Measurements from ENCODE around the gene MALRD1. TPM values are rescaled to one million over a fixed set of nuclear protein-coding genes. Genes with fewer than 3 reads are reported as not detected.
A peak's percentile ranks its signal among the peaks of the same experiment; 100 is the strongest.

The MALRD1 gene
- total RNA-seq, 1 experiment from 2014 or later: 0.86 TPM

DNA sequence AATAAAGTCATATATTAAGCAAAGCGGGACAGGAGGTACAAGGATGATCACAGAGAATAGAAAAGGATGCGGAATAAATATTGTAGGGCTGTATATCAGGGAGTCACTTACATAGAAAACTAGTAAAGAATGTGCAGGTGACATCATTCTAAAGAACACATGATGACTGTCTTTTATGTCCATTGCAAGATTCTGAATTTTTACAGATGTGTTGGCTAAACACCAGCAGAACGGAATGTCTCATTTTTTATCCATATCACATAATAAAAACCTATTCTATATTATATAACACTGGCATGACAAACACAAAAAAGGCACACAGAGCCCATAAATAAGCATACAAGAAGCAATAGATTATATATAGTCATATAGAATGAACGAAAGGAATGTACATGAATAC lies 448.4 kb downstream of the MALRD1 start:
- H3K9me3 ChIP-seq (ENCODE audit: low read depth, low read length, poor library complexity, severe bottlenecking): no peaks in the 10 kb centered on the region
- H3K4me3 ChIP-seq (ENCODE audit: low read depth, low read length, poor library complexity, severe bottlenecking): no peak overlapping the region
- DNase-seq (ENCODE audit: low spot score): no peak
- H3K27ac ChIP-seq (ENCODE audit: low read depth, low read length, poor library complexity, severe bottlenecking): no peak overlapping the region
- BruUV-seq (replicated peaks): no TSS peak
- peaks cover 23% of the 10 kb centered on the region for H3K4me1 ChIP-seq (ENCODE audit: insufficient read depth, low read length, poor library complexity, severe bottlenecking)
- H3K36me3 ChIP-seq (ENCODE audit: insufficient read depth, low read length, poor library complexity, severe bottlenecking): no peaks in the 10 kb centered on the region
- ChIA-PET CTCF (no interaction called here), POLR2A (ENCODE audit: low non-redundant PET) (no interaction called here)
- intact Hi-C loops (cut with micrococcal nuclease; ENCODE audit: unreplicated experiment): loop anchor here (5.0 kb wide), 1 partner anchor 290 kb away; no protein-coding TSS in a partner anchor
- TF ChIP-seq EZH2 (IDR thresholded peaks at IDR 0.05; ENCODE audit: borderline replicate concordance, low read depth, low read length, poor library complexity, severe bottlenecking): no peak
- TF ChIP-seq, protein P1, sequence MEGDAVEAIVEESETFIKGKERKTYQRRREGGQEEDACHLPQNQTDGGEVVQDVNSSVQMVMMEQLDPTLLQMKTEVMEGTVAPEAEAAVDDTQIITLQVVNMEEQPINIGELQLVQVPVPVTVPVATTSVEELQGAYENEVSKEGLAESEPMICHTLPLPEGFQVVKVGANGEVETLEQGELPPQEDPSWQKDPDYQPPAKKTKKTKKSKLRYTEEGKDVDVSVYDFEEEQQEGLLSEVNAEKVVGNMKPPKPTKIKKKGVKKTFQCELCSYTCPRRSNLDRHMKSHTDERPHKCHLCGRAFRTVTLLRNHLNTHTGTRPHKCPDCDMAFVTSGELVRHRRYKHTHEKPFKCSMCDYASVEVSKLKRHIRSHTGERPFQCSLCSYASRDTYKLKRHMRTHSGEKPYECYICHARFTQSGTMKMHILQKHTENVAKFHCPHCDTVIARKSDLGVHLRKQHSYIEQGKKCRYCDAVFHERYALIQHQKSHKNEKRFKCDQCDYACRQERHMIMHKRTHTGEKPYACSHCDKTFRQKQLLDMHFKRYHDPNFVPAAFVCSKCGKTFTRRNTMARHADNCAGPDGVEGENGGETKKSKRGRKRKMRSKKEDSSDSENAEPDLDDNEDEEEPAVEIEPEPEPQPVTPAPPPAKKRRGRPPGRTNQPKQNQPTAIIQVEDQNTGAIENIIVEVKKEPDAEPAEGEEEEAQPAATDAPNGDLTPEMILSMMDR (conservative IDR thresholded peaks at IDR 0.05; ENCODE audit: low read depth, low read length): no peak
- H3K27me3 ChIP-seq (replicated peaks; ENCODE audit: insufficient read depth, low read depth, low read length, poor library complexity): peaks cover 34% of the 10 kb centered on the region

DNA sequence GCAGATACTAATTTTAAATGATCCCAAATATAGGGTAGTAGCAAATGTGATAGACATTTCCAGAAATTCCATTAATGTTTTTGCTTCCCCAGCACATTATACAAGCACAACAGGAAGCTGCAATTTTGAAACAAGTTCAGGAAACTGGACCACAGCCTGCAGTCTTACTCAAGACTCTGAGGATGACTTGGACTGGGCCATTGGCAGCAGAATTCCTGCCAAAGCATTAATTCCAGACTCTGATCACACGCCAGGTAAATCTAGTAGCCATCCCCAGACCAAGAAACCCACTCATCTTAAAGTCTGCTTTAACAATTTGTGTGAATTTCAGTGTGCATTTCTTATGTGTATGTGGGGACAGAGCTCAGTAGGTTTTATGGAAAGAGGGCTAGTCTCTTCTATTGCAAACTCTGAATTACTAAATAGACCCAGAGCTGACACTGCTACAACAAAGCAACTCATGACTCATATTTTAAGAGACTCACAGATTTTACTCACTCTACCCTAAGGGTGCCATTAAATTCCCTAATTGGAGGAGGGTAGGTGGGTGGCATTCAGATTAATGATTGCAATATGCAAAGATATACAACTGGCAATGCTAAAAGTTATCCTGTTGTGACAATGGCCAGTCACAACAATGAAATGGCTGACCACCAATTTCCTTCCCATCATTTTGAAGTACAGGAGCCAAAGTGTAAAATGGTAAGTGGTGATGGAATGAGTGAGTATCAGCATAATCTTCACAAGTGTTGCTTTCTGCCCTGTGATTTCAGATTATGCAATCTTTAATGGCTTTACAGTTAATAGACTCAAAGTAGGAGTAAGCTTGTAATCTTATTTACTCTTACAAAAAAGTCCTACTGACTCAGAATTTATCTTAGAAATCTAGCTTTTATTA lies 450.0 kb downstream of the MALRD1 start:
- ChIA-PET CTCF (no interaction called here), POLR2A (ENCODE audit: low non-redundant PET) (no interaction called here)
- intact Hi-C loops (cut with micrococcal nuclease; ENCODE audit: unreplicated experiment): loop anchor here (5.0 kb wide), 1 partner anchor 289 kb away; no protein-coding TSS in a partner anchor

DNA sequence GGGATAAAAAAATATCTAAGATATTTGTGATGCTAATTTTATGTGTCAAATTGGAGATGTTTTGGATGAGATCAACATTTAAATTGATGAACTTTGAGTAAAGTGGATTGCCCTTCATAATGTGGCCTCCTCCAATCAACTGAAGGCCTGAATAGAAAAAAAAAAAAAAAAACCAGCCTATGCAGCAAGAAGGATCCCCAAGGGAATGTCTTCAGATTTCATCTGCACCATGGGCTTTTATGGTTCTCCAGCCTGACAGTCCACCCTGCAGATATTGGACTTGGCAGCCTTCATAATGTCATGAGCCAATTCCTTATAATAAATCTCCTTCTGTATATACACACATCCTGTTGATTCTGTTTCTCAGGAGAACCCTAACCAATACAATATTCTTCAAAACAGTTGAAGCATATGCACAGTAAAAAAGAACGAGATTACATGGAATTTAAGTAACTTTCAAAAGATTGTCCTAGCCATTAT lies 450.7 kb downstream of the MALRD1 start:
- TF ChIP-seq, protein P1 (conservative IDR thresholded peaks at IDR 0.05; ENCODE audit: low read depth, low read length): no peak
- no peak for TF ChIP-seq EZH2 (IDR thresholded peaks at IDR 0.05; ENCODE audit: borderline replicate concordance, low read depth, low read length, poor library complexity, severe bottlenecking)
- Histone ChIP-seq H3K36me3 (ENCODE audit: insufficient read depth, low read length, poor library complexity, severe bottlenecking) (no peaks in the 10 kb centered on the region), H3K27ac (ENCODE audit: low read depth, low read length, poor library complexity, severe bottlenecking) (no peak overlapping the region), H3K9me3 (ENCODE audit: low read depth, low read length, poor library complexity, severe bottlenecking) (no peaks in the 10 kb centered on the region), H3K4me3 (ENCODE audit: low read depth, low read length, poor library complexity, severe bottlenecking) (no peak overlapping the region), H3K4me1 (ENCODE audit: insufficient read depth, low read length, poor library complexity, severe bottlenecking) (peaks cover 23% of the 10 kb centered on the region), H3K27me3 (replicated peaks; ENCODE audit: insufficient read depth, low read depth, low read length, poor library complexity) (peaks cover 48% of the 10 kb centered on the region)
- DNase-seq (ENCODE audit: low spot score): peak; percentile 95
- no TSS peak for BruUV-seq (replicated peaks)
- intact Hi-C loops (cut with micrococcal nuclease; ENCODE audit: unreplicated experiment): loop anchor here (5.0 kb wide), 1 partner anchor 288 kb away; no protein-coding TSS in a partner anchor
- ChIA-PET CTCF (no interaction called here), POLR2A (ENCODE audit: low non-redundant PET) (no interaction called here)

More for the DNA sequence above, 450.0 kb downstream of the MALRD1 start:
- BruUV-seq (replicated peaks): no TSS peak
- TF ChIP-seq, protein P1 (conservative IDR thresholded peaks at IDR 0.05; ENCODE audit: low read depth, low read length): no peak
- no peak for TF ChIP-seq EZH2 (IDR thresholded peaks at IDR 0.05; ENCODE audit: borderline replicate concordance, low read depth, low read length, poor library complexity, severe bottlenecking)
- H3K9me3 ChIP-seq (ENCODE audit: low read depth, low read length, poor library complexity, severe bottlenecking): no peaks in the 10 kb centered on the region
- no peak overlapping the region for H3K4me3 ChIP-seq (ENCODE audit: low read depth, low read length, poor library complexity, severe bottlenecking)
- H3K4me1 ChIP-seq (ENCODE audit: insufficient read depth, low read length, poor library complexity, severe bottlenecking): peaks cover 23% of the 10 kb centered on the region
- peaks cover 46% of the 10 kb centered on the region for H3K27me3 ChIP-seq (replicated peaks; ENCODE audit: insufficient read depth, low read depth, low read length, poor library complexity)
- no peak overlapping the region for H3K27ac ChIP-seq (ENCODE audit: low read depth, low read length, poor library complexity, severe bottlenecking)
- DNase-seq (ENCODE audit: low spot score): peak; percentile 94
- no peaks in the 10 kb centered on the region for H3K36me3 ChIP-seq (ENCODE audit: insufficient read depth, low read length, poor library complexity, severe bottlenecking)

Data from A673 (cell line).